GM18498 (cell line): Measurements from ENCODE around the gene CXorf58.
"Not testable (repeated sequence)": the region's sequence is repeated elsewhere in the genome, so short reads cannot be mapped to it uniquely, and the experiment has no call there.

Experiments
- ATAC-seq: cut with Tn5 transposase; IDR thresholded peaks from one replicate; pipeline ENCODE4 v1.9.1; 2021; ENCODE audit warnings: mild to moderate bottlenecking, moderate library complexity; ENCODE audit not compliant: unreplicated experiment

The CXorf58 gene, protein sequence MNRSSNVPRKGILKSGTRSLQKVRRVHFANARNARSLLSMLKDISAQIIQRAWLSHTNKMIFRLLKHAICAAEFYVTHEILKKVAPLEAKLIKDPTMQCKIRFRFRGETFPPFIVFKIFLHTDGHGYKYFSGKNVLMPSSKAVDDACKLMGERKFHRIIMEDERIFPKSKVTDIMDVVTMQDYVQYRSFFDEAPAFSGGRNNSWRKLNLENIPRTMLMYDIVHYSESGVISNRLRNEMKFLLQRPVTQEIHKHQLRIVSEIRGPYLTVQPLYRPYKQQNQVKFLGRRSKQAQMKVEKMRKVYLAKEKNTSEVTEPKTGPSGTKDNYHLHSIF

DNA sequence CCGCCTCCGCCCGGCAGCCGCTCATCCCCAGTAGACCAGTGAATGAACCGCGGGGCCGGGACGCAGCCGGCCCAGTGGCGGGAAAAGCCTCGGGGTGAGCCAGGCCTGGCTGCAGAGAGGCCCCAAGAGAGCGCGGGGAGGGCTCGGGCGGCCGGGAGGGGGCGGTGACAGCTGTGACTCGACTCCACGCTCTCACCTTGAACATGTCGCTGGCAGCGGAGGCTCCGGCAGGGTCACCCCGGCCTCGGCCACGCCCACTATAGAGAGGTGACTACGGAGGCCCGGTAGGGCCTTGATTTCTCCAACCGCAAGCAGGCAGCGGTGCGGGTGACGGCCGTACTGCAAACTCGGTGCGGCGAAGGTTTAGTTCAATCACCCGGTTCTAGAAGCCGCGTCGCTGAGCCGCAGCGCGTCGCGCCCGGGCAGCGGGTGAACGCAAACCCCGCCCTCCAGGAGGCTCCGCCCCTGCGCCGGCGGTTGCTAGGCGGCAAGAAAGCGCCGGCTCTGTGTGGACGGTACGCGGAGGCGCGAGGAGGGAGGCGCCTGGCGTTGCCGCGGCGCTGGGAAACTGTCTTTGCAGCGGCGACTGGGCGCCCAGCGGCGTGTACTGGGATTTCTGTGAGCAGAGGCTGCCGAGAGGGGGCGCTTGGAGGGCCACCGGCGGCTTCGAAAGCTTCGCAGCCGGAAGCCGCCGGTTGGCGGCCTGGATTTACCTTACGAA, at the start of gene CXorf58, which contains the start of gene APOO:
Gene CXorf58 (plus strand): TSS at position 509 of the 721 bp plus-strand sequence. CDS start 2,297 bp downstream, outside the sequence.
Gene APOO (minus strand): TSS at position 441 of the 721 bp plus-strand sequence. CDS start 236 bp downstream, at position 205.
- ATAC-seq = peak; percentile 94

GRCh38 chrX:23859238-23859637, 48.6 kb upstream of the CXorf58 start:
- not testable (repeated sequence) for ATAC-seq

GRCh38 chrX:23861215-23861896, 46.5 kb upstream of the CXorf58 start:
- ATAC-seq = no peak

GRCh38 chrX:23861952-23862351, 45.9 kb upstream of the CXorf58 start:
- not testable (repeated sequence) for ATAC-seq

DNA sequence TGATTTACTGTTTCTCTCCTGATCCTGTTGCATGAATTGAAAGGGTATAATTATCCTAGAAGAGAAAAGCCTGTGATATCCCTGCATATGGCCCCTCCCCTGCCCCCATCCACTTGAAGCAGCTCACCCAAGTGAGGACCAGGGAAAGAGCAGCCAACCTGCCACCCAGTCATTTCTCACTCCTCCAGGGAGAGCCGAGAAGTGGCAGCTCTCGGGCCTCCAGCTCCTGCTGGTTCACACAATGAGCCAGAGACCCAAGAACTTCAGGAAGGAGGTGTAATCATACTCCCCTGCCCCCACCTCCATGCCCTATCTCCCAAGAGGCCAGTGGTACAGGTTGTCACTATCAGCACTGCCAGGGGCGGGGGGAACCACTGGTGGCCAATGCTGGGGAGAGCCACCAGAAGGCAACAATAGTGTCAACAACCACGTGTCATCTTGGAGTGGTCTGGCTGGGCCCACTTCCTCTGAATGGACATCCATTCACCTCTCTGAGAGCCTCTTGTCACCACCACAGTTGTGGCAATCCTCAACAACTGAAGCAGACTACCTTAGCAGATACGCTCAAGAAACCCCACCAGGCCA, 43.0 kb upstream of the CXorf58 start:
- no peak for ATAC-seq

DNA sequence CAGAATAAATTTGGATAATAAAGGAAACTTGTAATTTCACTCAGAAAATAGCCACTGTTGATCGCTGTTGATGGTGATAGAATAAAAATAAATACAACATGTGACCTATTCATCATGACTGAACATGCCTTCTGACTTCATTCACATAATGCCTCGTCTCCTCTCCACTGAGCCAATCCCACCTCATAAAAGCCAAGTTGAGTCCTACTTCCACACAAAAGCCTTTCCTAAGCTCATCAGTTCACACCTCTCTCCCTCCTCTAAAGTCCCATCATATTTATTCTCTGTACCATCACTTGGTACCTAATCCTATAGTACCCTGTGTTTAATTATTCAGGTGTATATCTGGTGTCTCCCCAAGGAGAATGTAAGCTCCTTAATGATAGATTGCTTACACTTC, 37.8 kb upstream of the CXorf58 start:
- no peak for ATAC-seq

GRCh38 chrX:23871905-23872546, 35.8 kb upstream of the CXorf58 start:
- ATAC-seq = no peak

GRCh38 chrX:23879380-23880090, 28.3 kb upstream of the CXorf58 start:
- ATAC-seq = no peak

- no peak for ATAC-seq
Observed at GRCh38 chrX:23883737-23884354, 24.0 kb upstream of the CXorf58 start.

- no peak for ATAC-seq
Observed at GRCh38 chrX:23884427-23885024, 23.3 kb upstream of the CXorf58 start.

DNA sequence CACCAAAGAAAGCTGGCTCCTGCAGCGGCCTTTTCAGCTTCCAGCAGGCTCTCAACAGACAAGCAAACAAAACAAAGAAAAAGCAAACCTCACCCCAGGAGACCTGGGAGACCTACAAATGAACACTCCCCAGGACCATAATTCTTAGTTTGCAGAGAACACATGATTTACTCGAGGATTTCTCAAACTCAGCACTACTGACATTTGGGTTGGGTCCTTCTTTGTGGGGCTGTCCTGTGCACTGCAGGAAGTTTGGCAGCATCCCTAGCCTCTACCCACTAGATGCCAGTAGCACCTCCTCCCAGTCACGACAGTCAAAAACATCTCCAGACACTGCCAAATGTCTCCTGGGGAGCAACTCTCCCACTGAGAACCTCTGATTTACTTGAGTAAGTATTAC, 22.0 kb upstream of the CXorf58 start:
- ATAC-seq = no peak

DNA sequence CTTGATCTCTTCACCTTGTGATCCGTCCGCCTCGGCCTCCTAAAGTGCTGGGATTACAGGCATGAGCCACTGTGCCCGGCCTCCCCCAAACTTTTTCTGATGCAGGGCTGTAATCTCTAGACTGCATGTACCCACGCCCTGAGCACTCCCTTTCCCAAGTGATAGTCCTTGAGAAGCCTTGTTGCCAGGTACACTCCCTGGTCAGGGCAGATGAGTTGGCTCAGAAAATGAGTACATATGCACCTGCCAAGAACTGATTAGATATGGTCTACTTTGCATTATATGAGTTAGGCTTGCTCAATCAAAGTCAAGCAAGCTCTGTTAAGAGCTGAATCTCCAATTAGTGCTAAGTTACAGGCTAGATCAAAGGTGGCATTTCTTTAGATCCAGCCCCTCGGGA, 20.4 kb upstream of the CXorf58 start:
- ATAC-seq = no peak

GRCh38 chrX:23887918-23888317, 19.9 kb upstream of the CXorf58 start:
- ATAC-seq = no peak

DNA sequence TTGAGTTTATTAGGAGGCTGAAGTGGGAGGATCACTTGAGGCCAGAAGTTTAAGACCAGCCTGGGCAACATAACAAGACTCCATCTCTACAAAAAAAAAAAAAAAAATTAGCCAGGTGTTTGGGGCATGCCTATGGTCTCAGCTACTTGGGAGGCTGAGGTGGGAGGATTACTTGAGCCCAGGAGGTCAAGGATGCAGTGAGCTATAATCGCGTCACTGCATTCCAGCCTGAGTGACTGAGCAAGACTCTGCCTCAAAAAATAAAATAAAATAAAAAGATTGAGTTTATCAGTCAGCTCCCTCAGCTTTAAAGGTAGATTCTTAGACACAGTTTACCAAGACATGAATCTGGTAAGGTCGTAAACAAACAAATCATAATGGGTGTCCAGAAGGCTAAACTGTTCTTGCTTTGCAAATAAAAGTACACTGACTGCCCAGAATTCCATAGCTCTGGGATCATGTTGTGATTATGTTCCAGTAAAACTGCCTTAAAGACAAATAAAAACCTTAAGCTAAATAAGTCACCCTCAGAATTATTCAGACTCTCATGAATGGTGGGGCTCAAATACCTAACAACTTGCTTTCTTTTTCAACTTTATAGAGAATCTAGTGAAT, 18.8 kb upstream of the CXorf58 start:
- no peak for ATAC-seq

- ATAC-seq = no peak
Observed at GRCh38 chrX:23890933-23891332, 16.9 kb upstream of the CXorf58 start.

DNA sequence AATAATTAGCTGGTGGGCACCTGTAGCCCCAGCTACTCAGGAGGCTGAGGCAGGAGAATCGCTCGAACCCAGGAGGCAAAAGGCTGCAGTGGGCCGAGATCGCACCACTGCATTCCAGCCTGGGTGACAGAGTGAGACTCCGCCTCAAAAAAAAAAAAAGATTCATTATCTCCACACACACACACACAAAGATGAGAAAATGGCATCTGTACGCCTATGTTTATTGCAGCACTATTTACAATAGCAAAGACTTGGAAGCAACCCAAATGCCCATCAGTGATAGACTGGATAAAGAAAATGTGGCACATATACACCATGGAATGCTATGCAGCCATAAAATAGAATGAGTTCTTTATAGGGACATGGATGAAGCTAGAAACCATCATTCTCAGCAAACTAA, 12.8 kb upstream of the CXorf58 start:
- not testable (repeated sequence) for ATAC-seq

- ATAC-seq = not testable (repeated sequence)
Observed at GRCh38 chrX:23896539-23896938, 11.3 kb upstream of the CXorf58 start.

- no peak for ATAC-seq
Observed at GRCh38 chrX:23896981-23897380, 10.8 kb upstream of the CXorf58 start.
